ENCODE results near the gene PPP3R2.
A peak's percentile ranks its signal among the peaks of the same experiment; 100 is the strongest.
"Not testable (repeated sequence)": the region's sequence is repeated elsewhere in the genome, so short reads cannot be mapped to it uniquely, and the experiment has no call there.

Gene PPP3R2

GRCh38 chr9:101590901-101591300, 3.9 kb downstream of the PPP3R2 start:
- Histone ChIP-seq H3K4me3 (replicated peaks; ENCODE audit: insufficient read depth, low read length) (no peak overlapping the region), H3K27me3 (ENCODE audit: insufficient read depth, poor library complexity, severe bottlenecking) (no peaks in the 10 kb centered on the region), H3K27ac (replicated peaks) (no peak overlapping the region)
- DNase-seq (ENCODE audit: low read depth in 1 of 2, low spot score in 1 of 2) = no peak
- TF ChIP-seq POLR2AphosphoS5 (IDR thresholded peaks at IDR 0.05; ENCODE audit: low read depth) = no peak
- TF ChIP-seq, protein P1, sequence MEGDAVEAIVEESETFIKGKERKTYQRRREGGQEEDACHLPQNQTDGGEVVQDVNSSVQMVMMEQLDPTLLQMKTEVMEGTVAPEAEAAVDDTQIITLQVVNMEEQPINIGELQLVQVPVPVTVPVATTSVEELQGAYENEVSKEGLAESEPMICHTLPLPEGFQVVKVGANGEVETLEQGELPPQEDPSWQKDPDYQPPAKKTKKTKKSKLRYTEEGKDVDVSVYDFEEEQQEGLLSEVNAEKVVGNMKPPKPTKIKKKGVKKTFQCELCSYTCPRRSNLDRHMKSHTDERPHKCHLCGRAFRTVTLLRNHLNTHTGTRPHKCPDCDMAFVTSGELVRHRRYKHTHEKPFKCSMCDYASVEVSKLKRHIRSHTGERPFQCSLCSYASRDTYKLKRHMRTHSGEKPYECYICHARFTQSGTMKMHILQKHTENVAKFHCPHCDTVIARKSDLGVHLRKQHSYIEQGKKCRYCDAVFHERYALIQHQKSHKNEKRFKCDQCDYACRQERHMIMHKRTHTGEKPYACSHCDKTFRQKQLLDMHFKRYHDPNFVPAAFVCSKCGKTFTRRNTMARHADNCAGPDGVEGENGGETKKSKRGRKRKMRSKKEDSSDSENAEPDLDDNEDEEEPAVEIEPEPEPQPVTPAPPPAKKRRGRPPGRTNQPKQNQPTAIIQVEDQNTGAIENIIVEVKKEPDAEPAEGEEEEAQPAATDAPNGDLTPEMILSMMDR (IDR thresholded peaks at IDR 0.05; ENCODE audit: insufficient read depth, low read length) = no peak
- no peak for TF ChIP-seq REST (IDR thresholded peaks at IDR 0.05; ENCODE audit: insufficient replicate concordance, low read depth)
- TF ChIP-seq SPI1 (IDR thresholded peaks at IDR 0.05; ENCODE audit: borderline replicate concordance, low read depth) = no peak
- no peak for TF ChIP-seq GABPA (IDR thresholded peaks at IDR 0.05; ENCODE audit: low read depth)

DNA sequence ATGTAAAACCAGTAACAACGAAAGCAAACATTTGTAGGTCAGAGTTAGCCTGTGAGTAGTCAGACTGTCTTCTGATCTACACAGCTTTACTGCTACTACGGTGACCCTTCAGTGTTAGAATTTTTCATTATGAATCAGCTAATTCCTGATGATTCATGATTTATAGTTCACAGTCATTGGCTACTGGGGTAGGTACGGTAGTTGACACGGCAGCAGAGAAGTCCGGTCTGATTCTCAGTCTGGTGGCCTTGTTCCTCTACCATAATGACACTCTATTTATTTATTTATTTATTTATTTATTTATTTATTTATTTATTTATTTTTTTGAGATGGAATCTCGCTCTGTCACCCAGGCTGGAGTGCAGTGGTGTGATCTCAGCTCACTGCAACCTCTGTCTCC, 4.7 kb downstream of the PPP3R2 start:
- not testable (repeated sequence) for DNase-seq (ENCODE audit: low read depth in 1 of 2, low spot score in 1 of 2); H3K27ac ChIP-seq (replicated peaks); H3K4me3 ChIP-seq (replicated peaks; ENCODE audit: insufficient read depth, low read length); H3K27me3 ChIP-seq (ENCODE audit: insufficient read depth, poor library complexity, severe bottlenecking)

DNA sequence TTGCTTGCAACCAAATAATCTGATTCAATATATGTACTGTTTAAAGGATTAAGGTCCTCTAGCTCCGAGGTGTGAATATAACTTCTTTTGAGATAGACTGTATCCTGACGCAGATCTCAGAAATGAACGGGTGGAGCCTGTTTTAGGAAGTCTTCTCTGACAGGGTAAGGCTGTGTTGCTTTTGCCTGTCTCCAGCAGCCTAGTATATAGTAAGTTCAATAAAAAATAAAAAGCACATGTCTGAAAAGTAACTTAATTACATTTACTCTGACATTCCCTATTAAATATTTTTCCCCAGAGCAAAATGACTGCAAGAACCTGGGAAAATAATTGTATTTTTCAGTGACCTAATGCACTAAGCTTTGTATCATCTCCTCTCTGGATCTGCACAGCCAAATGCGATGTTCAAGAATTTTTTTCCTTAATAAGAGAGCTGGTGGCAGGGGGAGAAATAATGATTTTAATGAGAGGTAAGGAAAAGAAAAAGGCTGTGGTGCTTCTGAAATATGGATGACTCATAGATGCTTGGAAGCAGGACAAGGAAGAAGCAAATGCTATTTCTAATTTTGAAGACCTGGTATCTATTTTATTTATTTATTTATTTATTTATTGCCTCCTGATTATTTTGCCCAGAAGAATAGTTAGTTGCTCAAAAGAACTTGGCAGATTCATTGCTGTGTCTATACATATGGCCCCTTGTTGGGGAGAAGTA, 7.3 kb downstream of the PPP3R2 start:
- no peak for DNase-seq (ENCODE audit: low read depth in 1 of 2, low spot score in 1 of 2)
- no peaks in the 10 kb centered on the region for H3K27me3 ChIP-seq (ENCODE audit: insufficient read depth, poor library complexity, severe bottlenecking)
- H3K4me3 ChIP-seq (replicated peaks; ENCODE audit: insufficient read depth, low read length) = no peak overlapping the region
- TF ChIP-seq REST (IDR thresholded peaks at IDR 0.05; ENCODE audit: insufficient replicate concordance, low read depth) (no peak), POLR2AphosphoS5 (IDR thresholded peaks at IDR 0.05; ENCODE audit: low read depth) (no peak), SPI1 (IDR thresholded peaks at IDR 0.05; ENCODE audit: borderline replicate concordance, low read depth) (no peak), GABPA (IDR thresholded peaks at IDR 0.05; ENCODE audit: low read depth) (no peak)
- TF ChIP-seq, protein P1 (IDR thresholded peaks at IDR 0.05; ENCODE audit: insufficient read depth, low read length) = no peak
- no peak overlapping the region for H3K27ac ChIP-seq (replicated peaks)

DNA sequence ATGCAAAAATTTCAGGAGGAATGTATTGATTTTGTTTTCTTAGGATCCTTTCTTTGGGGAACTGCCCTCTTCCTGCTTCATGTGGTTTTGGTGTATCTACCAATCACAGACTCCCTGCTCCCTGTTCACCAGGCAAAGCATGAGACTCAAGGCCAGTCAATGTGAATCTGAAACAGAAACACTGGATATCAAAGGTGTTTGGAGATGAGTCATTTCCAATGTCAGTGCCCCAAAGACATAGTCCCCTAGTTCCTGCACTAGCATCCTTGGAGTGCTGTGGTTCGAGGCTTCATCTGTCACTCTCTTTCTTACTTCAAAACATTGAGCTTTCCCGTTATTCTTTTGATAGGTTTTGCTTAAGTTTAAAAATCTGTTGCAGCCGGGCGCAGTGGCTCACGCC, 8.1 kb downstream of the PPP3R2 start:
- Histone ChIP-seq H3K4me3 (replicated peaks; ENCODE audit: insufficient read depth, low read length) (no peak overlapping the region), H3K27me3 (ENCODE audit: insufficient read depth, poor library complexity, severe bottlenecking) (no peaks in the 10 kb centered on the region), H3K27ac (replicated peaks) (no peak overlapping the region)
- no peak for TF ChIP-seq REST (IDR thresholded peaks at IDR 0.05; ENCODE audit: insufficient replicate concordance, low read depth)
- TF ChIP-seq POLR2AphosphoS5 (IDR thresholded peaks at IDR 0.05; ENCODE audit: low read depth) = no peak
- no peak for TF ChIP-seq SPI1 (IDR thresholded peaks at IDR 0.05; ENCODE audit: borderline replicate concordance, low read depth)
- TF ChIP-seq GABPA (IDR thresholded peaks at IDR 0.05; ENCODE audit: low read depth) = no peak
- TF ChIP-seq, protein P1 (IDR thresholded peaks at IDR 0.05; ENCODE audit: insufficient read depth, low read length) = no peak
- peak in 1 of 2 experiments; percentile 6 for DNase-seq (ENCODE audit: low read depth in 1 of 2, low spot score in 1 of 2)
